Cardiac ventricle fibroblast (primary cell): ENCODE results near the gene SRRM3. TPM values are rescaled to one million over a fixed set of nuclear protein-coding genes. Genes with fewer than 3 reads are reported as not detected.

Source experiments
- total RNA-seq: library from RNA; depleted of rRNA; stranded (reverse); fragments of >200 nt; gene quantifications from 2 replicates; pipeline ENCODE4 v1.2.3, GENCODE V29; 2015

SRRM3 gene, protein sequence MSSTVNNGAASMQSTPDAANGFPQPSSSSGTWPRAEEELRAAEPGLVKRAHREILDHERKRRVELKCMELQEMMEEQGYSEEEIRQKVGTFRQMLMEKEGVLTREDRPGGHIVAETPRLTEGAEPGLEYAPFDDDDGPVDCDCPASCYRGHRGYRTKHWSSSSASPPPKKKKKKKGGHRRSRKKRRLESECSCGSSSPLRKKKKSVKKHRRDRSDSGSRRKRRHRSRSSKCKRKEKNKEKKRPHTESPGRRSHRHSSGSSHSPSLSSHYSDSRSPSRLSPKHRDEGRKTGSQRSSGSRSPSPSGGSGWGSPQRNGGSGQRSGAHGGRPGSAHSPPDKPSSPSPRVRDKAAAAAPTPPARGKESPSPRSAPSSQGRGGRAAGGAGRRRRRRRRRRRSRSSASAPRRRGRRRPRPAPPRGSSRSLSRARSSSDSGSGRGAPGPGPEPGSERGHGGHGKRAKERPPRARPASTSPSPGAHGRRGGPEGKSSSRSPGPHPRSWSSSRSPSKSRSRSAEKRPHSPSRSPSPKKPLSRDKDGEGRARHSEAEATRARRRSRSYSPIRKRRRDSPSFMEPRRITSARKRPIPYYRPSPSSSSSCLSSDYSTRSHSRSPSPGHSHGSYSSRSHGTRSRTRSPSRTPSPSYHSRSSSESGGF
- total RNA-seq: 6.8 and 7.9 TPM in 2 replicates

DNA sequence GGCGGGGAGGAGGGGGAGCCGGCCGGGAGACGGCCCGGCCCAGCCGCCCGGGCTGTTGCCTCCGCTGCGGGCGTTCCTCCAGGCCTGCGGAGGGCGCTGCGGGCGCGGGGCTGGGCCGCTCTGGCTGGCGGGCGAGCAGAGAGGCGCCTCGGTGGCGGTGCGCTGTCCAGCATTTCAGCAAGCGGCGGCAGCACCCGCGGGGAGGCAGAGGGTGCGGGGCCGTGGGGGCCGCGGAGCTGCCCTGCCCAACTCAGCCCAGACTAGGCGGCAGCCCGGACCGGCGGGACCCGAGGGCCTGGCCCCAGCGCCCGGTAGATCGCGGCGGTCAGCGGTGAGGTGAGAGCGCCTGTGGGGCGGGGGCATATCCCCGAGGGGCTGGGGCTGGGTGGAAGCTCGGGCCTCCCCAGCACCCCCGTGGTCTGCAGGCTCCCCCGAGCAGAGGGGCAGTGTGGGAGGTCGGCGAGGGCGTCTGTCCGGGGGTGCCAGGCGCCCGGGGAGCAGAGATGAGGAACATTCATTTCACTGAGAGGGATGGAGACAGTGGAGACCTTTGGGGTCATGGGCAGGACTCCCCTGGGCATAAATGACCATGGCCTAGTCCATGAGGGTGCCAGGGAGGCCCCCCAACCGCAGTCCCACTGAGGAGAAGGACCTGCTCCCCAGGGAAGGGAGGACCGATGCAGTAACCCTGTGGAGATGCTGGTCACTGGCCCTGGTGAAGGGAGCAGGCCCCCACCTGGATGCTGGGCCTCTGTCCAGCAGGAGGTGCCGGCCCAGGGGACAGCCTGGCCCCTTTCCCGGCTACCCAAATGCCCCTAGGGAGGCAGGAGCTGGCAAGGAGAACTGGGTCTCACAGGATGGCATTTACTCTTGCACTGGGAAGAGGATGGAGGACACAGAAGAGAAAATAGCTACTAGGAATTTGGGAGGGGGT is at the start of gene SRRM3:
SRRM3 (plus strand) TSS at position 165 of the 934 bp plus-strand sequence. CDS start 33,171 bp downstream, outside the sequence.

DNA sequence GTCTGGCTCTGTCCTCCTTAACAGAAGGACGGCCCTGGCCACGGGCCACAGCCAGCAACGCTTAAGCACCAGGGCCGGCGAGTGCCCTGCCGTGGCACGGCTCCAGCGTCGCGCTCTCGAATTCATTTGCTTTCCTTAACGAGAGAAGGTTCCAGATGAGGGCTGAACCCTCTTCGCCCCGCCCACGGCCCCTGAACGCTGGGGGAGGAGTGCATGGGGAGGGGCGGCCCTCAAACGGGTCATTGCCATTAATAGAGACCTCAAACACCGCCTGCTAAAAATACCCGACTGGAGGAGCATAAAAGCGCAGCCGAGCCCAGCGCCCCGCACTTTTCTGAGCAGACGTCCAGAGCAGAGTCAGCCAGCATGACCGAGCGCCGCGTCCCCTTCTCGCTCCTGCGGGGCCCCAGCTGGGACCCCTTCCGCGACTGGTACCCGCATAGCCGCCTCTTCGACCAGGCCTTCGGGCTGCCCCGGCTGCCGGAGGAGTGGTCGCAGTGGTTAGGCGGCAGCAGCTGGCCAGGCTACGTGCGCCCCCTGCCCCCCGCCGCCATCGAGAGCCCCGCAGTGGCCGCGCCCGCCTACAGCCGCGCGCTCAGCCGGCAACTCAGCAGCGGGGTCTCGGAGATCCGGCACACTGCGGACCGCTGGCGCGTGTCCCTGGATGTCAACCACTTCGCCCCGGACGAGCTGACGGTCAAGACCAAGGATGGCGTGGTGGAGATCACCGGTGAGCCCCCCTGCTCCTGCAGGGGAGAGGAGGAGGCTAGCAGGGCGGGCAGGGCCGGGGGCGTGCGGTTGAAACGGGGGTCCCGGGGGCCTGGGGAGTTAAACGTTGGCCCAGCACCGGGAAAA is 100.9 kb downstream of the SRRM3 start, which contains the start of gene HSPB1:
HSPB1 (plus strand) TSS at position 327 of the 855 bp plus-strand sequence; CDS start at position 367, 40 bp downstream.

Other genes with a start within 250 kb of the SRRM3 start
- gene TMEM120A, start 207.3 kb upstream of the SRRM3 start, total RNA-seq: 9.8 and 15.7 TPM in 2 replicates
- 28.0 and 30.2 TPM in 2 replicates for gene STYXL1, start 153.9 kb upstream of the SRRM3 start, total RNA-seq
- gene MDH2, start 153.8 kb upstream of the SRRM3 start, total RNA-seq: 70.6 and 77.2 TPM in 2 replicates
- gene HSPB1, start 100.8 kb downstream of the SRRM3 start, total RNA-seq: 467 and 471 TPM in 2 replicates
- gene YWHAG, start 157.1 kb downstream of the SRRM3 start, total RNA-seq: 71.0 and 81.4 TPM in 2 replicates
- 0.37 and 1.2 TPM in 2 replicates for gene SSC4D, start 207.8 kb downstream of the SRRM3 start, total RNA-seq
- 3.7 and 4.6 TPM in 2 replicates for gene ZP3, start 223.1 kb downstream of the SRRM3 start, total RNA-seq